22Rv1 (cell line): ENCODE results near the gene ITFG1.

ENCODE experiments used
- CTCF ChIP-seq: fragments of 450-650 bp; IDR thresholded peaks from 2 replicates; pipeline ENCODE4 v1.5.1; 2017; ENCODE audit warnings: mild to moderate bottlenecking
- ZFX ChIP-seq: fragments of 450-650 bp; IDR thresholded peaks from 2 replicates; pipeline ENCODE4 v1.6.1; 2017; ENCODE audit warnings: antibody characterized with exemption, borderline replicate concordance

GRCh38 chr16:47506800-47507199, 45.9 kb upstream of the ITFG1 start:
- no peak for TF ChIP-seq CTCF
- no peak for TF ChIP-seq ZFX
